NCI-H526 (cell line): ENCODE measurements around the gene C9orf78.

Source experiments
- DNase-seq, 2 experiments: peaks; one replicate each; lab custom pipeline; 2025; lab: John Stamatoyannopoulos, UW

Gene C9orf78

GRCh38 chr9:129839324-129840023 is 4.4 kb upstream of the C9orf78 start:
- no peak for DNase-seq

DNA sequence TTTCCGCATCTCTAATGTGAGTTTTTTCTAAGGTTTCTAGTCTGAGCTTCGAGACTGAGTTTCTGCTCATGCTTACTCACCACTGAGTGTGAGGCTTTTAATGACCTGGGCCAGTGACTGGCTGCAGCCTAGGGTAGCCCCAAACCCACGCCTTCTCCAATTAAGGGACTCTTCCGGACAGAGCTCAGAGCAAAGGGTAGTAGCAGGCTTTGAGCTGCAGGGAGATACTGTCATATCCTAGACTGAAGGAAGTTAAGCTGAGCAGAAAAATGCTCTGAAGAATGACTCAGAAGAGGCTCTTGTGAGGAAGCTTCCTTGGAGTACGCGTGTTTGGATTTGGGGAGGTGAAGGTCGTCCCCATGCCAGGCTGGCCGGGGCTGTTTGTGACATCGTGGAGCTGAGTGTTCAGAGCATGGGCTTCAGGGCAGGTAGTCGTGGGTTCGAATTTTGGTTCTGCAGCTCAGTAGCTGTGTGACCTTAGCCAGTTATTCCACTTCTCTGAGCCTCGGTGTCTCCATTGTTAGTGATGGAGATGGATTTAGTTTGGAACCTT is 3.7 kb upstream of the C9orf78 start:
- no peak for DNase-seq

DNA sequence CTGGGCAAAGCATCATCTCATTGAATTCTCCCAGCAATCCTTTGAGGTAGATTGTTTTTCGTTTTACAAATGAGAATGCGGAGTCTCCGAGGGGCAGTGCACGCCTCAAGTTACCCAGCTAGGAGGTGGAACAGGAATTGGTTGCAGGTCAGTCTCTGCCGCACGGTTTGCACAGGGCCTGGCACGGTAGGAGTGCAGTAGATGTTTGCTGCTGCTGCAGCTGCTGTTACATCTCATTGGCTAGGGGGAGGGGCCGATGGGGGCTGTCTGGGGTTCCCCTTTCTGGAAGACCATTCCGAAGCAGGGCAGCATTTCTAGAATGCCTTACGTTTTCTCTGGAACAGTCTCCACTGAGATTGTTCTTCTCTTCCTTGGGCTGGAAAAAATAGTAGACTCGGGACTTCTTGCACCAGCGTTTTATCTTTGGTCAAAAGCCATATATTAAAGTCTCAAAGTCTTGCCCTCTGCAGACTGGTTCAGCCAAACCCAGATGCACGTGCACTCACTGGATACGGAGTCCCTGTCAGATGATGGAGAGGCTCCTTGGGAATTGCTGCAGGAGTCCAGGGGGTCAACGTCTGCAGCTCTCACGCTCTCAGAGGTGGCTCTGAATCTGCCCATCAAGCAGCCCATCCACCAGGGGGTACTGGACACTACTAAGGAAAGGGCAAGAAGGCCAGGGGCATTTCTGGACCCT is 1.4 kb upstream of the C9orf78 start:
- no peak for DNase-seq

DNA sequence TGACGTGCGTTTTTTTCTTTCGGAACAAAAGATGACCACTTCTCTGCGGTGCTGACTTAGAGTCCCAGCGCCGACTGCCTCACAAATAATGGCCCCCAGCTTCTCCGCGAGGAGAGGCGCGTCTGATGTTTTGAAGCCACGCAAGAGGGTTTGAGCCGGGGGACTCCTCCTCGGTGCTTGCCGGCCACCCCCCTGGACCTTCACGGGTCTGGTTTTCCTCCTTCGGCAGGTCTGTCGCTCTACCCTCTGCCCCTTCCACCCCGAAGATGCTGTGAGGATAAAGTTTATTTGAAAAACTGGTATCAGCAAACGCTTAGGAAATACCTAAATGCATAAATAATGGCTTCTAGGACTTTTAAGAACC is 767 bp upstream of the C9orf78 start:
- DNase-seq, result no peak

DNA sequence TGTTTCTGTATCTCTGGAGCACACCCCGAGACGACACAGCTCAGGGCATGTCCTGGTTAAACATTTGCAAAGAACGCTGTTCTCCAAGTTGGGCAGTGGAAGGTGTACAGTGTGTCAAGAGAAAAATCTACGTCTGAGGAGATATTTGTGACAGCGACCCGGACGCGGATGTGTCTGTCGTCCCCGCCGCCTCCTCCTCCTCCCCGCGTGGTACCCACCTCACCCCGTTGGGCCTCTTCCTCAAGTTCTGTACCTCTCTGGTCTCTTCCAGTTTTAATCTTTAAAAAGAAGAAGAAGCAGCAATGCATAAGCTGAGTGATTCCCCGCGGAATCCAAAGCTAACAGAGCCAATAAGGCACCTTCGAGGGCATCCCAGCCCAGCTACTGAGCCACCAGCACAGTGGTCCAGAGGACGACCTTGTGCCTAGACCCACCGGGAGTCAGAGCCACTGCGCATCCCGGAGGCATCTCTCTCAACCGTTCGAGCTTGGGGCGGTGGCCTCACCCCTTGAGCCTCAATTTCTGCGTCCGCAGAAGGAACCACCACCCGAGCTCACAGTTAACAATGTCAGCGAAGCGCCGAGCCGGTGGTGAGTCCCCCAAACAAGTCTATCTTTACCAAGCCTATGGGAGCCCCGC is 467 bp downstream of the C9orf78 start:
- no peak for DNase-seq

GRCh38 chr9:129832982-129833381 is 2.1 kb downstream of the C9orf78 start:
- no peak for DNase-seq

GRCh38 chr9:129828969-129829368 is 6.1 kb downstream of the C9orf78 start:
- DNase-seq, result no peak

- DNase-seq, result no peak
Observed at GRCh38 chr9:129828051-129828450, 7.0 kb downstream of the C9orf78 start.

DNA sequence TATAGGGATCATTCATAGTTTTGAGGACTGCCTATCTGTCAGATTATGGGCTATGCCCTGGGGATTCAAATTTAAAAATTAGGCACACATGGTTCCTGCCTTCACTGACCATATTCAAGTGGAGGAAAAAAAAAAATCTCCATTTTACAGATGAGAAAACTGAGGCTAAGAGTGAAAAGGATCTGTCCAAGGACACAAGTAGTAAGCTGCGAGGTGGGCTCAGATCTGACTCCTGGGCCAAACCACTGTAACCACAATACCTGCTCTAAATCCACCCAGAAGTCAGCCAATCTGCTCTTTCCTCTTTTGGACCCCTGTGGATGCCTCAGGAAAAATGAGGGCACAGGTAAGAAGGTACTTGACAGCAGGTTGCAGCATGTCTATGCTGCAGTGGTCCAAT is 8.3 kb downstream of the C9orf78 start:
- DNase-seq, result no peak

- DNase-seq, result no peak
Observed at GRCh38 chr9:129826344-129826743, 8.7 kb downstream of the C9orf78 start.

DNA sequence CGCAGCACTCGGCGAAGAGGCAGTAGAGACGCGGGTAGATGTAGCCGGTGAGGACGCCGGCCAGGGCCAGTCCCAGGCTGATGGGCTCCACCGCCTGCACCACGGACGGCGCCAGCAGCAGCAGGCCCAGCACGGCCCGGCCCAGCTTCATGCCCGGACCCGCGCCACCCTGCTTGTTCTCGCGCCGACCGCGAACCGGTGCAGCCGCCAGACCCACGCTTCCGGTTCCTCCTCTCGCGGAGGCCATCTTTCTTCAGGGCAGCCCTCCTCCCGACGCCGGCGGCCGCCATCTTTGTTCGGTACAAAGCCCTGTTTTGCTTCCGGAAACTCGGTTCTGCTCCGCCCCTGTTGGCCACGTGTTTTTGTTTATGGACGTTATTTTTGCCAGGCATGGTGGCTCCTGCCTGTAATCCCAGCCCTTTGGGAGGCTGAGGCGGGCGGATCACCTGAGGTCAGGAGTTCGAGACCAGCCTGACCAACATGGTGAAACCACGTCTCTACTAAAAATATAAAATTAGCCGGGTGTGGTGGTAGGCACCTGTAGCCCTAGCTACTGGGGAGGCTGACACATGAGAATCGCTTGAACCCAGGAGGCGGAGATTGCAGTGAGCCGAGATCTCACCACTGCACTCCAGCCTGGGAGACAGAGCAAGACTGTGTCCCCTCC is 11.0 kb downstream of the C9orf78 start, which contains the start of gene TOR1A:
Gene TOR1A, minus strand, starts transcription at position 202 of the 667 bp plus-strand sequence. Its CDS starts 51 bp downstream, at position 151.
- peak; percentile 68 to 92 for DNase-seq

DNA sequence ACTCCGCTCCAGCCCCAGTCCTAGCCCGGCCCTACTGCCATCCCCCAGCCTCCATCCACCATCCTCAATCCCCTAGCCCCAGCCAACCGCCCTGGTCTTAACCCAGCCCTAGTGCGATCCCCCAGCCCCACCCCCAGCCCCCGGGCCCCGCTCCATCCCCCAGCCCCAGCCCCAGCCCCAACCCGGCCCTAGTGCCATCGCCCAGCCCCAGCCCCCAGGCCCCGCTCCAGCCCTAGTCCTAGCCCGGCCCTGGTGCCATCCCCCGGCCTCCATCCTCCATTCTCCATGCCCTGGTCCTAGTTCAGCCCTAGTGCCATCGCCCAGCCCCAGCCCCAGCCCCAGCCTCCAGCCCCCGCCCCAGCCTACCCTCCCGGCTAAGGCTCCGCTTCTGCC is 11.5 kb downstream of the C9orf78 start:
- no peak for DNase-seq

- no peak for DNase-seq
Observed at GRCh38 chr9:129822898-129823541, 12.1 kb downstream of the C9orf78 start.

DNA sequence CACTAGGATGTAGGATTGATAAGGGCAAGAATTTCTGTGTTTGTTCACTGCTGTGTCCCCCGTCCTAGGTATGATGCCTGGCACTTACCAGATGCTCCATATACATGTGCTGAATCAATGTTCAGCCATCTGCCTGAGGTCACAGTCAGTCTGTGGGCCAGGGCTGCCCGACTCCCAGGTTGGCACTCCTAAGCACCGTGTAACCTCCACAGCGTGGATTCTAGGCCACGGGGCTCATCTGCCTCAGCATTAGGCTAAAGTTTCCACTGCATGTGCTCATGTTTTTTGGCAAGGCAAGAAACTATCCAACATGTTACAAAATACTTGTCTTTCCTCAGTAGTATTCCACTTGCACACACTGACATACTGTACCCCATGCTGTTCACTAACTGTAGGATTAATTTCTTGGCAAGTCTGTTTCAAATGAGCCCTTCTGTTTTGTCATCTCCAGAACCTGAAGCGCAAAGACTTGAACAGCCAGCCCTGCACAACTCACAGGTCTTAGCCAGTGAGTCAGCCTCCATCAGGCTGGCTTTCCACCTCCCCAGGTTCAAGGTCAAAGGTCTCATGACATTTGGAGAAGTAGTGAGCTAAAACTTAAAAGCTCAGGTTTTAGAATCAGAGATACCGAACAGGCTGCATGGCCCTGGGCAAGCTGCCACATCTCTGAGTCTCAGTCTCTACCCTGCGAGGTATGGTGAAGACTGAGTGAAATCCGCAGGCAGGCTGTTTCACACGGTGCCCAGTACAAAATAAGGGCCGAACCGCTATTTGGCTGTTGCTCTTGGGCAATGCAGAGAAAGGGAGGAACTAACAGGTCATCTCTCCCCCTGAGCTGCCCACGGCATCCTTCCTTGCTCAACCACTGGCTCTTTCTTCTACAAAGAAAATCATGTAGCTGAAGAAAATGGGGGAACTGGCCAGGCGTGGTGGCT is 18.3 kb downstream of the C9orf78 start:
- DNase-seq, result no peak

DNA sequence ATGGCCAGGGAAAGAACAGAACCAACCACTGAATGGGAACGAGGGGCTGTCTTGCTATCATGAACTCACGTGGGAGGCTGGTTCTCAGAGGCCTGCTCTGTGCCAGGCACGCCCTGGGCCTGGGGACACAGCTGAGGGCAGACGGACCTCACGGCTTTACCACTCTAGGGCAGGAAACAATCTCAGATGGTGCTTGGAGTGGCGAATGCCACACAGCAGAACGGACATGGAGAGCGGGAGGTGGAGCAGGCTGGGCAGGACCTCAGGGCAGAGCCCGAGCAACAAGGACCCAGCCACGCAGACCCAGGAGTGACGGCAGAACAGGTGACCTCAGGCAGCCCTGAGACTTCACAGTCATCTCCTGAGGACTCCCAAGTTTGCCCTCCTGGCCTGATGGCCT is 19.8 kb downstream of the C9orf78 start:
- DNase-seq, result no peak

DNA sequence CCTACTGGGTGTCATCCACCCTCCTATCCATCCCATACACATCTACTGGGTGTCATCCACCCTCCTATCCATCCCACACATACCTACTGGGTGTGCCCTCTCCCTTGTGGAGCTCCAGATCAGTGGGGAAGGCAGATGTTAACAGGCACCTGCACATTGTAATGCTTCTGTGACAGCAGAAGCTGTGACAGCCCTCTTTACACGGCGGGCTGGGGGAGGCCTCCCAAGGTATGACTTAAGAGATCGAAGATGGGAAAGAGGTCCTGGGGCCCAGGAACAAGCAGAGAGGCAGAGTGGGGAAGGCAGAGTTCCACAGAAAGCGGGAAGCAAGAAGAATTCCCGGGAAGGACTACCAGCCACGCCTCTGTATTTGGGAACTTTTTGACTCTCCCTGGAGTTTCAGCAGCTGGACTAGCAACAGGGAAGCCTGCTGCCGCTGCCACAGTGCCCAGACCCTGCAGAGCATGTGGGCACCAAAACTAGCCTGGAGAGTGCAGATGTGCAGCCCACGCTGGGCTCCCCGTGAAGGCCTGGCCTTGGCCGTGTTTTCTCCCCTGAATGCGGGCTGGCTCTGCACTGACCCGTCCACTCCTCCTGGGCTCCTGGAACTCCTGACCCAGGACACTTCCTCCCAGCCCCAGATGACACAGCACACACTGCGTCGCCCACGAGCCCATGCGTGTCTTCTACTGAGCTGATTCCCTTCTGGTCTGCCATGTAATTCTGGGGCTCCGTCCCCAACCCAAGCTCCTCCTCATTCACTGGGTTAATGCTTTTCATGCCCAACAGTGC is 20.4 kb downstream of the C9orf78 start:
- DNase-seq, result no peak

DNA sequence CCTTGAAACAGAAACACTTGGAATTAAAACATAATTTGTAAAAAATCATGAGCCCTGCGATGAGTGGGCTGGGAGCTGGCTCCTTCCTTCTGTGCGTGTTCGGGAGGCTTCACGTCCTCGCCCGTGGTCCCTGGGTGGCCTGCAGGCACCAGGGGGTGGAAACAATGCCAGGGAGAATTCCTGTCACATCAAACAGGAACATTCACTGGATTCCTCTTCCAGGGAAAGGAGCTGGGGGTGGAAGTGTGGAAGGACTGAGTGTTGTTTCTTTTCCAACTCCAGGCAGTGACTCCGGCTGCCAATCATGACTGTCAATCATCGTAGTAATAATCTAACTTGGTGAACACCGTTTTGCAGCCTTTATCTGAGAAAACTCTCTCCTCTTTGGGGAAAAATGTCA is 21.4 kb downstream of the C9orf78 start:
- no peak for DNase-seq

GRCh38 chr9:129812385-129812784 is 22.7 kb downstream of the C9orf78 start:
- DNase-seq, result no peak

- no peak for DNase-seq
Observed at GRCh38 chr9:129811967-129812363, 23.1 kb downstream of the C9orf78 start.

GRCh38 chr9:129810788-129811187 is 24.3 kb downstream of the C9orf78 start:
- no peak for DNase-seq
